Measurements from ENCODE around the gene SCFD1. TPM values are rescaled to one million over a fixed set of nuclear protein-coding genes. Genes with fewer than 3 reads are reported as not detected.
"Not testable (repeated sequence)": the region's sequence is repeated elsewhere in the genome, so short reads cannot be mapped to it uniquely, and the experiment has no call there.

The SCFD1 gene
- total RNA-seq, 4 donors from 2014 or later, result 50.4 to 82.1 (median 52.6) TPM

GRCh38 chr14:30625533-30625932 lies 3.4 kb downstream of the SCFD1 start:
- Histone ChIP-seq H3K4me1 (peaks cover 0 to 49% (median 14%) of the 10 kb centered on the region in 3 donors), H3K36me3 (peaks cover 0 to 10% (median 0%) of the 10 kb centered on the region in 3 donors), H3K27me3 (no peaks in the 10 kb centered on the region), H3K27ac (no peak overlapping the region), H3K4me3 (no peak overlapping the region), H3K9me3 (no peaks in the 10 kb centered on the region)
- intact Hi-C loops (cut with DNase I), result no loop called here
- 93% methylated on average over 3 of the region's 3 CpGs for WGBS, 2 donors
- no peak for DNase-seq
- no peak for TF ChIP-seq CTCF (IDR thresholded peaks at IDR 0.05)
- TF ChIP-seq POLR2A (IDR thresholded peaks at IDR 0.05), result no peak

- 85 to 87% methylated on average over 8 of the region's 8 CpGs for WGBS, 2 donors
- intact Hi-C loops (cut with DNase I), result not testable (repeated sequence)
Observed at GRCh38 chr14:30629432-30629831, 7.3 kb downstream of the SCFD1 start.

GRCh38 chr14:30630248-30630647 lies 8.1 kb downstream of the SCFD1 start:
- intact Hi-C loops (cut with DNase I), result no loop called here
- TF ChIP-seq CTCF (IDR thresholded peaks at IDR 0.05), result no peak
- TF ChIP-seq POLR2A (IDR thresholded peaks at IDR 0.05), result no peak
- Histone ChIP-seq H3K9me3 (no peaks in the 10 kb centered on the region), H3K36me3 (peaks cover 0 to 54% (median 8%) of the 10 kb centered on the region in 3 donors), H3K27ac (no peak overlapping the region), H3K4me3 (no peak overlapping the region), H3K4me1 (peaks cover 0 to 14% (median 6%) of the 10 kb centered on the region in 3 donors), H3K27me3 (no peaks in the 10 kb centered on the region)
- no peak for DNase-seq

More at GRCh38 chr14:30629432-30629831, 7.3 kb downstream of the SCFD1 start:
- not testable (repeated sequence) for H3K27me3 ChIP-seq, H3K27ac ChIP-seq, H3K9me3 ChIP-seq, H3K4me3 ChIP-seq, DNase-seq
- peaks cover 0 to 22% (median 7%) of the 10 kb centered on the region in 3 donors for H3K4me1 ChIP-seq
- H3K36me3 ChIP-seq, result peaks cover 0 to 46% (median 3%) of the 10 kb centered on the region in 3 donors

GRCh38 chr14:30632730-30633129 lies 10.6 kb downstream of the SCFD1 start:
- H3K36me3 ChIP-seq, result peaks cover 0 to 72% (median 12%) of the 10 kb centered on the region in 3 donors
- no peaks in the 10 kb centered on the region for H3K4me1 ChIP-seq
- DNase-seq, result no peak
- intact Hi-C loops (cut with DNase I), result no loop called here
- H3K27ac ChIP-seq, result no peak overlapping the region
- no peaks in the 10 kb centered on the region for H3K9me3 ChIP-seq
- H3K27me3 ChIP-seq, result no peaks in the 10 kb centered on the region
- no peak overlapping the region for H3K4me3 ChIP-seq
- WGBS, 2 donors, result 90 to 100% methylated on average over 1 of the region's 1 CpG
- TF ChIP-seq CTCF (IDR thresholded peaks at IDR 0.05) (no peak), POLR2A (IDR thresholded peaks at IDR 0.05) (no peak)

GRCh38 chr14:30638926-30639325 lies 16.8 kb downstream of the SCFD1 start:
- Histone ChIP-seq H3K27ac (no peak overlapping the region), H3K27me3 (no peaks in the 10 kb centered on the region), H3K9me3 (no peaks in the 10 kb centered on the region), H3K36me3 (peaks cover 0 to 90% (median 12%) of the 10 kb centered on the region in 3 donors), H3K4me3 (no peak overlapping the region), H3K4me1 (no peaks in the 10 kb centered on the region)
- 72 to 79% methylated on average over 3 of the region's 3 CpGs for WGBS, 2 donors
- TF ChIP-seq CTCF (IDR thresholded peaks at IDR 0.05), result no peak
- no peak for TF ChIP-seq POLR2A (IDR thresholded peaks at IDR 0.05)
- DNase-seq, result no peak
- intact Hi-C loops (cut with DNase I), result no loop called here

- TF ChIP-seq CTCF (IDR thresholded peaks at IDR 0.05) (no peak), POLR2A (IDR thresholded peaks at IDR 0.05) (no peak)
- Histone ChIP-seq H3K9me3 (no peaks in the 10 kb centered on the region), H3K4me1 (no peaks in the 10 kb centered on the region), H3K36me3 (peaks cover 0 to 91% (median 0%) of the 10 kb centered on the region in 3 donors), H3K4me3 (no peak overlapping the region), H3K27me3 (no peaks in the 10 kb centered on the region), H3K27ac (no peak overlapping the region)
- intact Hi-C loops (cut with DNase I), result no loop called here
- WGBS, 2 donors, result 96% methylated on average over 1 of the region's 1 CpG
- DNase-seq, result no peak
Observed at GRCh38 chr14:30641207-30641606, 19.1 kb downstream of the SCFD1 start.

- H3K9me3 ChIP-seq; intact Hi-C loops (cut with DNase I); DNase-seq; H3K4me3 ChIP-seq; H3K4me1 ChIP-seq; H3K27ac ChIP-seq; H3K27me3 ChIP-seq: not testable (repeated sequence)
- H3K36me3 ChIP-seq, result peaks cover 0 to 97% (median 2%) of the 10 kb centered on the region in 3 donors
- WGBS, 2 donors, result 90 to 94% methylated on average over 5 of the region's 5 CpGs
Observed at GRCh38 chr14:30644462-30644861, 22.3 kb downstream of the SCFD1 start.

Data from esophagus squamous epithelium (tissue), 5 donors.